Fibroblast of the conjunctiva (primary cell): ENCODE measurements around the gene SCUBE3.
A peak's percentile ranks its signal among the peaks of the same experiment; 100 is the strongest.

Source experiments
- DNase-seq: peaks from one replicate; pipeline ENCODE4 v3.0.0-alpha.2; 2010; ENCODE audit warnings: low read depth

Gene SCUBE3

GRCh38 chr6:35213824-35214756 is at the start of gene SCUBE3:
Gene SCUBE3, plus strand, starts transcription at chr6:35213956. Its CDS starts 463 bp downstream, at chr6:35214419.
- no peak for DNase-seq

- no peak for DNase-seq
Measured at GRCh38 chr6:35164277-35164676, 49.5 kb upstream of the SCUBE3 start.

- DNase-seq: no peak
Measured at GRCh38 chr6:35164868-35165267, 48.9 kb upstream of the SCUBE3 start.

GRCh38 chr6:35165630-35166071 is 48.1 kb upstream of the SCUBE3 start:
- no peak for DNase-seq

- no peak for DNase-seq
Measured at GRCh38 chr6:35166116-35166515, 47.6 kb upstream of the SCUBE3 start.

- DNase-seq: no peak
Measured at GRCh38 chr6:35166520-35166919, 47.2 kb upstream of the SCUBE3 start.

- no peak for DNase-seq
Measured at GRCh38 chr6:35167505-35167904, 46.3 kb upstream of the SCUBE3 start.

- no peak for DNase-seq
Measured at GRCh38 chr6:35168461-35168861, 45.3 kb upstream of the SCUBE3 start.

- DNase-seq: no peak
Measured at GRCh38 chr6:35170166-35170565, 43.6 kb upstream of the SCUBE3 start.

GRCh38 chr6:35170891-35171290 is 42.9 kb upstream of the SCUBE3 start:
- no peak for DNase-seq

GRCh38 chr6:35173044-35173426 is 40.7 kb upstream of the SCUBE3 start:
- DNase-seq: no peak

GRCh38 chr6:35173427-35174087 is 40.2 kb upstream of the SCUBE3 start:
- no peak for DNase-seq

- DNase-seq: no peak
Measured at GRCh38 chr6:35174088-35174434, 39.7 kb upstream of the SCUBE3 start.

- DNase-seq: no peak
Measured at GRCh38 chr6:35174501-35174900, 39.3 kb upstream of the SCUBE3 start.

GRCh38 chr6:35176301-35177024 is 37.3 kb upstream of the SCUBE3 start:
- no peak for DNase-seq

- DNase-seq: no peak
Measured at GRCh38 chr6:35177157-35177556, 36.6 kb upstream of the SCUBE3 start.

GRCh38 chr6:35177596-35177995 is 36.2 kb upstream of the SCUBE3 start:
- DNase-seq: no peak

GRCh38 chr6:35178012-35178411 is 35.7 kb upstream of the SCUBE3 start:
- no peak for DNase-seq

- DNase-seq: no peak
Measured at GRCh38 chr6:35178932-35179832, 34.6 kb upstream of the SCUBE3 start.

GRCh38 chr6:35179901-35180535 is 33.7 kb upstream of the SCUBE3 start:
- DNase-seq: no peak

GRCh38 chr6:35181308-35181932 is 32.3 kb upstream of the SCUBE3 start:
- peak; percentile 64 for DNase-seq
